GM23338 (cell line): ENCODE data around the gene NSMCE1.

ENCODE experiments used
- CREB1 ChIP-seq: fragments of 250-450 bp; sonication (Bioruptor Pico); IDR thresholded peaks from 2 replicates; pipeline ENCODE4 v1.5.0; 2020; ENCODE audit warnings: low read depth, mild to moderate bottlenecking, moderate library complexity
- CTCF ChIP-seq, 2 experiments: fragments of 200-600 bp in 1 of 2; sonication (generic) in 1 of 2; conservative IDR thresholded peaks; 2 replicates each; pipeline versions ENCODE4 v1.5.1 to v1.6.1; 2016 to 2017; ENCODE audit warnings: antibody characterized with exemption in 2 of 2, low read depth in 2 of 2, mild to moderate bottlenecking in 2 of 2, moderate library complexity in 1 of 2
- ETS1 ChIP-seq: IDR thresholded peaks from 2 replicates; pipeline ENCODE4 v1.6.1; 2016; ENCODE audit warnings: antibody characterized with exemption
- EZH2 ChIP-seq: fragments of 200-600 bp; sonication (generic); IDR thresholded peaks from one replicate; pipeline ENCODE4 v1.8.0; 2017; ENCODE audit warnings: antibody characterized with exemption, mild to moderate bottlenecking, low read depth; ENCODE audit not compliant: unreplicated experiment
- EZH2phosphoT487 ChIP-seq: fragments of 200-600 bp; sonication (generic); IDR thresholded peaks from one replicate; pipeline ENCODE4 v1.8.1; 2018; ENCODE audit warnings: antibody characterized with exemption; ENCODE audit not compliant: unreplicated experiment
- JUNB ChIP-seq: IDR thresholded peaks from one replicate; pipeline ENCODE4 v1.6.1; 2016; ENCODE audit warnings: antibody characterized with exemption; ENCODE audit not compliant: unreplicated experiment
- NANOG ChIP-seq: IDR thresholded peaks from 2 replicates; pipeline ENCODE4 v1.6.1; 2016; ENCODE audit warnings: antibody characterized with exemption, borderline replicate concordance
- POLR2AphosphoS5 ChIP-seq: IDR thresholded peaks from 2 replicates; pipeline ENCODE4 v1.6.1; 2016; ENCODE audit warnings: antibody characterized with exemption, low read depth
- REST ChIP-seq: IDR thresholded peaks from one replicate; pipeline ENCODE4 v1.6.1; 2018; ENCODE audit warnings: antibody characterized with exemption; ENCODE audit not compliant: unreplicated experiment
- STAT1 ChIP-seq: IDR thresholded peaks from one replicate; pipeline ENCODE4 v1.6.1; 2016; ENCODE audit warnings: antibody characterized with exemption; ENCODE audit not compliant: unreplicated experiment
- ZNF114 ChIP-seq: fragments of 250-450 bp; sonication (Bioruptor Pico); IDR thresholded peaks from 2 replicates; pipeline ENCODE4 v1.5.0; 2020; ENCODE audit warnings: mild to moderate bottlenecking, moderate library complexity
- ZNF331 ChIP-seq: fragments of 250-450 bp; sonication (Bioruptor Pico); IDR thresholded peaks from 2 replicates; pipeline ENCODE4 v1.5.0; 2020; ENCODE audit warnings: low read depth, mild to moderate bottlenecking, moderate library complexity
- ZNF462 ChIP-seq: fragments of 250-450 bp; sonication (Bioruptor Pico); IDR thresholded peaks from 2 replicates; pipeline ENCODE4 v1.5.0; 2020; ENCODE audit warnings: mild to moderate bottlenecking, moderate library complexity

- TF ChIP-seq CTCF (conservative IDR thresholded peaks at IDR 0.05; ENCODE audit: low read depth in 2 of 2) (peak in 1 of 2 experiments; percentile 41; a peak in 2 of 4 replicates), EZH2phosphoT487 (no peak), EZH2 (no peak), ZNF114 (CRISPR knock-in tag) (no peak), REST (no peak), CREB1 (no peak), POLR2AphosphoS5 (no peak), JUNB (no peak), ZNF331 (CRISPR knock-in tag) (no peak), ETS1 (no peak), STAT1 (no peak), NANOG (no peak), ZNF462 (no peak)
These were observed 45.4 kb downstream of the NSMCE1 start for GRCh38 chr16:27223226-27223610.
